Anterior cingulate cortex (tissue), 58 donors: ENCODE measurements around the gene TEX261.

Source experiments
- DNase-seq, 58 donors: peaks; one replicate each; lab custom pipeline; 2025; lab: John Stamatoyannopoulos, UW

Gene TEX261

DNA sequence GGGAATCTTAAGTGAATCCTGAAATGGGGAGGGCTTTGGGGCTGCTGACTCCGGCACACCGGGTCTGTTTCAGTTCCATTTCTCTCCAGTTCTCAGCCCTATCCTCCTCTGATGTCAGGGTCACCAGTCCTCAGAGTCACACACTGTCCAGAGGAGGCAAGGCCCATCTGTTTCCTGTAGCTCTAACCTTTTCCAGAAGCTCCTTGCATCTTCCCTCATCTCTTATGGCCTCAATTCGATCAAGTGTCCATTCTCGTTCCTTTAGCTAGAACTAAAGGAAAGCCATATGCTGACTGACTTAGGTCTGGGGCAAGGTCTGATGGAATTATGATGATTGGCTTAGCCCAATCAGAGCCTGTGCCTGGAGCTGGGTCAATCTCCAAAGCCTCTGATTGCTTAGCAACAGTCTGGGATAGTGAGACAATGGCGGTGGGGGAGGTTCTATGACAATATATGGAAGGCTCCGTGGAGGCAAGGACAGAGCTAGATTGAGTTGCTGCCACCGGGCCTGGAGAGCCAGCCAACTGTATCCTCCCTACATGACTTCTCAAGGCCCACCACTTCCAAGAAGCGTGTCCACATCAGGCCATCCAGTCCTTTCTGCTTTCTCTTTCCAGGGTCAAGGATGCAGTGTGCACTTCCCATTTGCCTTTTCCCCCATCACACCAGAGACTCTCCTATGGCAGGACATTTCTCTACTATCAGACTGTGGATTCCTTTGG, 11.0 kb downstream of the TEX261 start:
- no peak for DNase-seq

DNA sequence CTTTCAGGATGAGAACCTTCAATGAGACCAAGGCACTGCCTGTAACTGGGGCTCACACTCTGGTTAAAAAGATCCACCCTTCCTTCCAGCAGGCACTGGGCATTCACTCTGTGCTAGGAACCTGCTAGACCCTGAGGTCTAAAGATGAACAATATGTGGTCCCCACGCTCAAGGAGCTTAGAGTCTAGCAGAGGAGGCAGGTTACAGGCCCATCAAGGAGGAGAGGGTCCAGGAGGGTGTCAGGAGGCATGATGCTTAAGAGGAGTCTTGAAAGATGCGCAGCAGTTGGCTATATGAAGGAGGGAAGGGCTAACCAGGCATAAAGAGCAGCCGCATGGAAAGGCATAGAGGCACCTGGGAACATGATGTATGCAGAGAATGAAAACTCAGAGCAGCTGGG, 11.7 kb downstream of the TEX261 start:
- no peak for DNase-seq

DNA sequence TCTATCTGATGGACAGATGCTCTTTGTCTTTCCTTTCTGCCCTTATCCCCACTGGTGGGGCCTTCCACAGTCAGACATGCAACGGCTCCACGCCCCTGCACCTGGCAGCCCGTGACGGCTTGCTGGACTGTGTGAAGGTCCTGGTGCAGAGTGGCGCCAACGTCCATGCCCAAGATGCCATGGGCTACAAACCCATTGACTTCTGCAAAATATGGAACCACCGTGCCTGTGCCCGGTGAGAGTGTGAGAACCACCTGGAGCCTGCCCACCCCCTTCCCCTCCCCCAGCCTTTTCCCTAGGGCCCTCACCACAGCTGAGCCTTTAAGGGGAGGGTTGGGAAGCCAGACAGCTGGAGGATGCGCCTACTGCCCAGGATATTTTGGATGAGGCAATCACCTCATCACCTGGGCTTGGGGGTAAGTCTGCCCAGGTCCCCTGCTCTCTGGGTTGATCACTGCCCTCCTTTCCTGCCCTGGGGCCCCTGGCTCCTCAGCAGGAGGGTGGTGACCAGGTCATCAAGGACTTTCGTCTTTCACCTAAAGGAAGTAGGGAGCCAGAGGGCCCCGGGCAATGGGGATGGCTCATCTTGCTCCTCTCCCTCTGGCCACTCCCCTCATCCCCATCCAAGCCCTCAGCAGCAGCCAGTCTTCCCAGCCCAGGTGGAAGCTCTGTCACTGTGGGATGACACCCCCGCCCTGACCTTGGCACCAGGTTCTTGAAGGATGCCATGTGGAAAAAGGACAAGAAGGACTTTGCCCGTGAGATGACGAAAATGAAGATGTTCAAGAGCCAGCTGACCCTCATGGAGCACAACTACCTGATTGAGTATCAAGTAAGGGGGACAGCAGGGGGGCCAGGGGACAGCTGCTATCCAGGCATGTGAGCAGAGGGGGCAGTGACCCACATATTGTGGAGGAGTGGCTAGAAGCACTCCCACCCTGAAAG, 12.5 kb downstream of the TEX261 start:
- DNase-seq, result no peak

DNA sequence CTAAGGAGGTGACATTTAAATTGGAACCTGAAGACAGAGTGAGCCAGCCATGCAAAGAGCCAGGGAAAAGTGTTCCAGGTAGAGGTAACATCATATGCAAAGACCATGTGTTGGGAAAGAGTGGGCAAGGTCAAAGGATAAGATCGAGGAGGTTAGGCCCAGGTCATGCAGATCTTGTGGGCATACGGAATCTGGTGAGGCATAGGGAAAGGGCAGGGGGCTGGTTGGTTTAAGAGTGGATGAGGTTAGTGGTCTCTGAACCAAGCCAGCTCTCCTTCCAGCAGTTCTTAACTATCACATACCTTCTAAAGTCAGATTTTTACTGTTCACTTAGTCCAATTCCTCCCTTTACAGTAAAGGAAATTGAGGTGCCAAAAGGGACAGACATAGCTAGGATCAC, 13.3 kb downstream of the TEX261 start:
- no peak for DNase-seq

DNA sequence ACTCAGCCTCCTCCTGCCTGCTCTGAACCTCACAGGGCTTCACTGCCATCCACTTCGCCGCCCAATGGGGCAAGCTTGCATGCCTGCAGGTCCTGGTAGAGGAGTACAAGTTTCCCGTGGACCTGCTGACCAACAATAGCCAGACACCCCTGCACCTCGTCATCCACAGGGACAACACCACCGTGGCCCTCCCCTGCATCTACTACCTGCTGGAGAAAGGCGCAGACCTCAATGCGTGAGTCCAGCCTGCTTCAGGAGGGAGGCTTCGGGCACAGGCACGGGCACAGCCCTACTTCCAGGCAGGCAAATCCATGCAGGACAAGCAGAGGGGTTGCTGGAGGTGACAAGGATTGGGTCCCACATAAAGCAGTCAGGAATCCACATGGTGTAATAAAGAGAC, 15.0 kb downstream of the TEX261 start:
- no peak for DNase-seq

DNA sequence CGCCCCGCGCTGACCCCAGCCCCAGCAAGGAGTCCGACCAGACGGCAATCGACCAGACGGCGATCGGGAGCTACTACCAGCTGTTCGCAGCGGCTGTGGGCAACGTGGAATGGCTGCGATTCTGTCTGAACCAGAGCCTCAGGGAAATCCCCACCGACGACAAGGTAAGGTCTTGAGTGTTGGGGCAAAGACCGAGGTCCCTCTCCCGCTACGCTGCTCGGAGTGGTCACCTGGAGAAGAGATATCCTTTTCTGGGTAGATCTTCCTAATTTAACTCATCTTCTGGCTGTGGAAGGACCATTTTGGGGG, 15.5 kb downstream of the TEX261 start:
- DNase-seq, result no peak

DNA sequence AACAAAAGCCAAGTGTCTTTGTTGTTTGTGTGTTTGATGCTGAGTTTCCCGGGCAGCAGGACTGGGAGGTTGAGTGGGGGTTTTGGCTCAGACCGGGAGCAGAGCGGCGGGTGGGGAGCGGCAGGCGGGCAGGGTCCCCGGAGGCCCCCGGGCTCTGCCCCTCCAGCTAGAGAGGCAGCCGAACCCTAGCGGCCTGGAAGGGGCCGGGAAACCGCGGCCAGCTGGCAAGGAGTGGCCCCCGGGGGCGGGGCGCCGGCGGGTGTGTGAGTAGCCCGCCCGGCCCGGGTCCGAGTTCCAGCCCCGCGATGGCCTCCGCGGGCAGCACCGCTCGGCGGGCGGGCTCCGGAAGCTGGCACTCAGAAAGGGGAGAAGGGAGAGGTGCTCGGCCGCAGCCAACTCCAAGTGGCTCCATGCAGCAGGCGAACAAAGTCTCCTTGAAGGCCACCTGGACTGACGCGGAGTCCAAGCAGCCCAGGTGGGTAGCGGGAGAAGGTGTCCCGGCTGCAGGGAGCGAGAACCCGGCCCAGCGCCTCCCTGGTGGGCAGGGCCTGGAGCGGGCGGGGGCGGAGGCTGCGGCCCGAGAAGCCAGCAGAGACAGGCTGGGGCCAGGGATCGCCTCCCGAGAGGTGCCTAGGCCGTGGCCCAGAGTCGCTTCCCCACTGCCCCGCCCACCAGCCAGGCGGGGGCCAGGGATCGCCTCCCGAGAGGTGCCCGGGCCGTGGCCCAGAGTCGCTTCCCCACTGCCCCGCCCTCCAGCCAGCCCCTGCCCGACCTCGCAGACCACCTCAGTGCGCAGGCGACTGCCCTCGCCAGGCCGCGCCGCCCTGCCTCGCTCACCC, 16.1 kb downstream of the TEX261 start, which contains the start of gene ANKRD53:
ANKRD53 (plus strand) TSS at position 290 of the 839 bp plus-strand sequence; CDS start at position 306, 16 bp downstream.
- peak in 5 of 58 donors; percentile 10 to 38 (median 19) for DNase-seq

DNA sequence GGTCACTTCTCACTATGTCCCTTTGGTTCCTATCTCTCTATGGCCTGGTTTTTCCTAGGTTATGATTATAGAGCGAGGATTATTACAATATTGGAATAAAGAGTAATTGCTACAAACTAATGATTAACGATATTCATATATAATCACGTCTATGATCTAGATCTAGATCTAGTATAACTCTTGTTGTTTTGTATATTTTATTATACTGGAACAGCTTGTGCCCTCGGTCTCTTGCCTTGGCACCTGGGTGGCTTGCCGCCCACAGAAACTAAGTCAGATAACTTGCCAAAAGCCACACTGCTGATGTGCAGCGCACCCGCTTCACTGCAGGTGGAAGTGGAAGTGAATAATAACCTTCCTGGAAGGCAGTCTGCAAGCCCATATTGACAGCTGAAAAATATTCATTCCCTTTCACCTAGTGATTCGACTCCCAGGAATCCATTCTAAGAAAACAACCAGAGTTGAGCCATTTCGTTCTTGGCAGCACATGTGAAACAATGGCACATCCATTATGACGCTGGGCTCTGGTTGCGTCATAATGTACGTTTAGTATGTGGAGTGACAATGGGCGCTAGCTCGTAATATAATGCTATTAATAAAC, 17.0 kb downstream of the TEX261 start:
- DNase-seq, result no peak

DNA sequence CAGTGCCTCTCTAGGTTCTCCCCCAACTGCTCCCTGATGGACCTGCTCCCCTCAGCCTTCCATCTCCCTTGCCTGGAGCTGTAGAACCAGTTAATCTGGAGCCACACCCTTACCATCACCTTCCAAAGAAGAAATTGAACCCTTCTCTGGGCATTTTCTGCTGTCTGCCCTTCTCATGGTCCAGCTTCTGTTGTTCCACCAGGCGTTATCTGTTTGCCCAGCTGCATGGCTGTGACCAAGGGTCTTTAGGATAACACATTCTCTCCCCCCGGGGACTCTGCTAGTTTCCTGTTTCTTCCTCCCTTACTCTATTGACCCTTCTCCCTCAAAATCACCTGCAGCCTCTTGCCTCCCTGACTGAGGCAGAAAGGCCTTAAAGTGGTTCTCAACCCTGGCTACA, 19.4 kb downstream of the TEX261 start:
- no peak for DNase-seq

DNA sequence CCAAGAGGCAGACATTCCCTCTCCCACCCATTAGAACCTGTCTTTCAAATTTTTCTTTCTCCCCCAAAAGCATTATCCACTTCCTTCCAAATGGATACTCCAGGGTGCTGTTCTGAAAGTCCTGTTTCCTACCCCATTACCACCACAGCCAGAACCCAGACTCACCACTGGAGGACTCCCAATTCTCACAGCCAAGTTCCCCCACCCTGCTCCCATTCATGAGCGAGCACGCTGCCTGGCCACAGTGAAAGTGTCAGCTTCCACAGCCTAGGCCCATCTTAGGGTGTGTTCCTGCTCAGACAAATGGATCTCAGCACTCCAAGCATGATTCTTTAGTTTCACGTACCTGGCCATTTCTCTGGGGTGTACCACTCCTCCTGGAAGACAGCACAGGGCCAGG, 20.1 kb downstream of the TEX261 start:
- DNase-seq, result no peak

DNA sequence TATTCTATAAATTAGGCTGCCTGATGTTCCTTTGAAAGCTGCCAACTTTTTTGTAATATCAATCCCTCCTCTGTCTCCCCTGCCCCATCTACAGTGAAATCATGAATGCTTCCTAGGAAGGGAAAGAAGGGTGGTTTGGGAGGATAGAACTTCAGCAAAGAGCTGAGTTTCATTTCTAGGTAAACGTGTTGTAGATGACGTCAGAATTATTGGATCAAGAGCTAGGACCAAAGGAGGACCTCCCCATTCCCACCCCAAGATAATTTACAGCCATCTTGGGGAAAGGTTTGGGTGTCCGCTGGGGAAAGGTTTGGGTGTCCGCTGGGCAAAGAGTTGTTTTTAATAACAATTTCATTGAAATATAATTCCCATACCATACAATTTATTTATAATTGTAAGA, 27.5 kb downstream of the TEX261 start:
- no peak for DNase-seq

DNA sequence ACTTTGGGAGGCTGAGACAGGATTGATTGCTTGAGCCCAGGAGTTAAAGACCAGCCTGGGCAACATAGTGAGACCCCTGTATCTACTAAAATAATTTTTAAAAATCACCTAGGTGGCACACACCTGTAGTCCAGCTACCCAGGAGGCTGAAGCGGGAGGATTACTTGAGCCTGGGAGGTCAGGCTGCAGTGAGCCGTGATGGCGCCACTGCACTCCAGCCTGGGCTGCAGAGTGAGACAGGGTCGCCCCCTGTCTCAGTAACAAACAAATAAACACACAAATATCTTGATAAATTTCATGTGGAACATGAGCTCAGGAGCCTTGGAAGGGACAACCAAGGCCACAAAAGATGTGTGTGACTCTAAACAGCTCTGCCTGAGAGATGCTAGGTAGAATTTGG, 28.0 kb downstream of the TEX261 start:
- no peak for DNase-seq

DNA sequence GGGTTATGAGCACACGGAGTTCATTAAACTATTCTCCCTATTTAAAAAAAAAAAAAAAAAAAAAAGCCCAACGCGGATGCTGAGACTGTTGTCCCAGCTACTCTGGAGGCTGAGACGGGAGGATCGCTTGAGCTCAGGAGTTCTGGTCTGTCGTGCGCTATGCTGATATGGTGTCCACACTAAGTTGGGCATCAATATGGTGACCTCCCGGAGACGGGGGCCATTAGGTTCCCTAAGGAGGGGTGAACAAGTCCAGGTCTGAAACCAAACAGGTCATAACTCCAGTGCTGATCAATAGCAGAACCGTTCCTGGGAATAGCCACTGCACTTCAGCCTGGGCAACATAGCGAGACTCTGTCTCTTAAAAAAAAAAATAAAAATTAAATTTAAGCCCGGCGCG, 29.2 kb downstream of the TEX261 start:
- DNase-seq, result no peak

DNA sequence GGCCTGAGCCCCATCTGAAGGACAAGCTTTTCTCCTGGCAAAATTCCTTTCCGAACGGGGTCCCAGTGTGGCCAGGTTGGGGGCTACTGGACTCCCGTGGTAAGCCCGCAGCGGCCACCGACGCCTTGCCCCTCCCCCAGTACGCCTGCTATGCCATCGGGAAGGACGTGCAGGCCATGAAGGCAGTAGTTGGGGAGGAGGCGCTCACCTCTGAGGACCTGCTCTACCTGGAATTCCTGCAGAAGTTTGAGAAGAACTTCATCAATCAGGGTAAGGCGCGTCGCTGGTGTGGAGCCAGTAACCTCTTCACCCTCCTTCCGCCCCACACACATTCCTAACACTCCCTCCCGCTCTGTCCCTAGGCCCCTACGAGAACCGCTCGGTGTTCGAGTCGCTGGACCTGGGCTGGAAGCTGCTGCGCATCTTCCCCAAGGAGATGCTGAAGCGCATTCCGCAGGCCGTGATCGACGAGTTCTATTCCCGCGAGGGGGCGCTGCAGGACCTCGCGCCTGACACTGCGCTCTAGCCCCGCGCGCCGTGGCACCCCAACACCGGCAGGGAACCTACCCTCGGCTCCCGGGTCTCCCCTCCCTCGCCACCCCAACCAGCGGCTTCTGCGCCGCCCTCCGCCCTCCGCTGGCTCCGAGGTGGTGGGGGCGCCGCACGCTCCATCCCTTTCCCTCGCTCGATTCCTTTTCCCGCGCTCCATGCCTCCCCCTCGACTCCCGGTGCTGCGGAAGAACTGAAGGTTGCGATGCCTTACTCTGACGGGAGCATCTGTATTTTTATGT, 29.9 kb downstream of the TEX261 start:
- peak in 43 of 58 donors; percentile 11 to 77 (median 33) for DNase-seq

DNA sequence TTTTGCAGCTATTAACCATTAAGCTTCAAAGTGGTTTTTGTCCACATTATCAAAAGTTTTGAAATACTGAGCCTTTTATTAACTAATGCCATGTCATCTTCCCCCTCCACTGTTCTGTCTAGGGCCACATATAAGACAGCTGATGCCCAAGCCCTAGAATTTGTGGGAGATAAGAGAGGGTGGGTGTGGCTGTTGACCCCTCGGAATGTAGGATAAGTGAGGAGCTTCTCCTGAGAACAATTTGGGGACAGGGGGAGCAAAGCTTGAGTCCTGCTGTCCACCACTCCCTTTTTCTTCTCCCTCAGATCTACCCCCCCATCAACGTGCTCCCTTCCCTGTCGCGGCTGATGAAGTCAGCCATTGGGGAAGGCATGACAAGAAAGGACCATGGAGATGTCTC, 30.5 kb downstream of the TEX261 start:
- no peak for DNase-seq

DNA sequence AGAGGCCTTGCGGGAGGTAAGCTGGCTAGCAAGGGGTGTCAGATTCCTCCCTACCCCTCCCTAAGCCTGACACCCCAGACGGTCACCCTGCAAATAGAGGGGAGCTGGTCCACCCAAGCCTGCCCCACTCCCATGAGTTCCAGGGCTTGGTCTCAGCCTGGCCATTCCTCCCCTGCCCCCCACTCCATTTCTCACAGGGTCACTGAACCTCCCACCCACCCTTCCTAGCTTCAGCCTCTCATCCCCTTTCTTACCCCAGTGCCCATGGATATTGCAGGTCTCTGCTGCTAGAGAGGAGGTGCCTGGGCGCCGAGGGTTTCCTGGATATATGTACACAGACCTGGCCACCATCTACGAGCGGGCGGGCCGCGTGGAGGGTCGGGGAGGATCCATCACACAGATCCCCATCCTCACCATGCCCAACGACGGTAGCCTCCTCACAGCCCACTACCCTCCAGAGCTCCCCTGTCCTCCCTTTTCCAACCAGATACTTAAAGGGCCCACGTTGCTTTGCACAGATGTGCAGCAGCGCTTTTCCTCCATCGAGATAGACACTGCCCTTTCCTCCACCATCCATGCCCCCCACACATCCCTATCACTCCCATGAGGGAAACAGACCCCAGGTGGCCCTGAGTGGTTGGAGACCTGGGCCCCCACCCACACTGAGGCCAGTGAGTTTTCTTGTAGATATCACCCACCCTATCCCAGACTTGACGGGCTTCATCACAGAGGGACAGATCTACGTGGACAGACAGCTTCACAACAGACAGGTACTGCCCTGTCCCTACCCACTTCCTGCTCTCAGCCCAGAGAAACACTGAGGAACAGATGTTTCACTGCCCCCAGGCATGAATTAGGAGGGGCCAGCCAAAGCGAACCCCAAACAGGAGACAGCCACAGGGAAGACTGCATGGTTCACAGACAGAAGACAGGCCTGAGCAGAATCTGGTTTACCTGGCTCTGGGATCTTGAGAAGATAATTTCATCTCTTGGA, 31.5 kb downstream of the TEX261 start:
- no peak for DNase-seq

DNA sequence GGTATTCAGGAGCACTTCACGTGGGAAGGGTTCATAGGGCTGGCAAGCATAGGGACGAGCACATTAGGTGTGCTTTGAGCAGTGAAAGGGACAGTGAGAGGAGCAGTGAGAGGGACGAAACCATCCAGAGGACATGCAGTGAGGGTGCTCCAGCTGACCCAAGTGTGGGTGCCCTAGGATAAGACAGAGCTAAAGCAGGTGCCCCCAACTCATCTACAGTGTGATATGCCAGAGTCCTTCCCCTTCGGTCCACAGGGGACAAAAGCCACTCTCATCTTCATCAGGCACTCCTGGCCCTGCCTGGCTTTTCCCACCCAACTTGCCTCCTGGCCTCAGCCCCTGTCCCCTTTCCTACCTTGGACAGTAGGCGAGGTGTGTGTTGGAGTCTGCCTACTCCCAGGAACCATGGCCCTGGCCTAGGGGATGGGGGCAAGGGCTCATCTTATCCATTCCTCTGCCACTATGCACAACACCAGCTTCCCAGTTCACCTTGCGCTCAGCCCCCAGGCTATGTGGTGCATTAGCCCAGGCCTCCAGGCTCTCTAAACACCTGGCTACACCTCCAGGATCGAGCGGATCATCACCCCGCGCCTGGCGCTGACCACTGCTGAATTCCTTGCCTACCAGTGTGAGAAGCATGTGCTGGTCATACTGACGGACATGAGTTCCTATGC, 32.3 kb downstream of the TEX261 start:
- DNase-seq, result no peak

DNA sequence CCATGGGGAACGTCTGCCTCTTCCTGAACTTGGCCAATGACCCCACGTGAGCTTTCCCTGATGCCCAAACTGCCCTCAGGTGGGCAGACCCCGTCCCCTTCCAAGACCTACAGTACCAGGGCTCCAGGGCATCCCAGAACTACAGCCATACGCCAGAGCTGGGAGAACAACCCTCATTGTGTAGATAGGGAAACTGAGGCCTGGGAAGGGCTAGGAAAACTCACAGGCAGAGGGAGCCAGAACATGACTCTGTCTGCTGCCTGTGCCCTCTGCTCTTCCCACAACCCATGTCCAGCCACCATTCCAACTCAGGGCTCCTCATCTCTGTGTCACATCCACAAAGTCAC, 33.1 kb downstream of the TEX261 start:
- no peak for DNase-seq
